ENCODE results near the gene TPST1. TPM values are rescaled to one million over a fixed set of nuclear protein-coding genes. Genes with fewer than 3 reads are reported as not detected.

The TPST1 gene
- total and polyA plus RNA-seq, 2 of the 8 experiments (the other 6 are each of a cell fraction or from before 2014, with no cell fraction given) = 8.2 to 18.4 TPM

GRCh38 chr7:66162622-66163021 lies 42.5 kb upstream of the TPST1 start (continued):
- no peak for TF ChIP-seq SIN3A (conservative IDR thresholded peaks at IDR 0.05 in 1 of 2, IDR thresholded peaks at IDR 0.05 in 1 of 2; ENCODE audit: low read depth in 1 of 2, low read length in 2 of 2)
- TF ChIP-seq NANOG (IDR thresholded peaks at IDR 0.05; ENCODE audit: insufficient read depth, low read depth, low read length, poor library complexity, severe bottlenecking) = no peak

Measured in H1 (cell line).